Lower lobe of right lung (tissue), 2 donors: Measurements from ENCODE around the gene DEAF1. TPM values are rescaled to one million over a fixed set of nuclear protein-coding genes. Genes with fewer than 3 reads are reported as not detected.
A peak's percentile ranks its signal among the peaks of the same experiment; 100 is the strongest.

Experiments used
- ATAC-seq, 2 donors: fragments of 200-7000 bp; cut with Tn5 transposase; one replicate each; pipeline ENCODE4 v1.9.1; 2020 to 2022; ENCODE audit warnings: mild to moderate bottlenecking in 2 of 2, moderate library complexity in 2 of 2
- DNase-seq: peaks from one replicate; pipeline ENCODE4 v3.0.0-alpha.2; 2020
- H3K27ac ChIP-seq: fragments of 200-600 bp; one replicate; pipeline ENCODE4 v1.8.0; 2022
- H3K27me3 ChIP-seq: fragments of 200-600 bp; one replicate; pipeline ENCODE4 v1.8.0; 2022; ENCODE audit warnings: low read depth
- H3K36me3 ChIP-seq: fragments of 200-600 bp; one replicate; pipeline ENCODE4 v1.8.0; 2022; ENCODE audit warnings: mild to moderate bottlenecking
- H3K4me1 ChIP-seq: fragments of 200-600 bp; one replicate; pipeline ENCODE4 v1.8.0; 2022
- H3K4me3 ChIP-seq: fragments of 200-600 bp; one replicate; pipeline ENCODE4 v1.8.0; 2022; ENCODE audit warnings: mild to moderate bottlenecking
- H3K9me3 ChIP-seq: fragments of 200-600 bp; one replicate; pipeline ENCODE4 v1.8.0; 2022
- CTCF ChIP-seq: fragments of 200-600 bp; IDR thresholded peaks from one replicate; pipeline ENCODE4 v1.8.0; 2022; ENCODE audit warnings: antibody characterized with exemption, mild to moderate bottlenecking
- intact Hi-C: fragments of 100-400 bp; cut with DNase I; formaldehyde crosslinking; loops from one replicate; pipeline ENCODE4 v1.11.0; 2022
- total RNA-seq: library from RNA; stranded (reverse); fragmentation: NEBNext Ultra II Directional; extraction: Animal tissue kit (Norgen Biotek cat#: 25700); gene quantifications from one replicate; pipeline ENCODE4 v1.2.1, GENCODE V29; 2021
- donor health status: DM: no; HTN: yes; CAD: no; lungs with severe emphysema.

The DEAF1 gene
- total RNA-seq, 1 donor from 2014 or later: 32.0 TPM

- ATAC-seq: no peak
- H3K27me3 ChIP-seq: no peaks in the 10 kb centered on the region
- no peak for DNase-seq
- H3K36me3 ChIP-seq: peaks cover 100% of the 10 kb centered on the region
- intact Hi-C loops: no loop called here
- no peak overlapping the region for H3K27ac ChIP-seq
- no peak for TF ChIP-seq CTCF
- H3K4me1 ChIP-seq: peaks cover 3% of the 10 kb centered on the region
- no peak overlapping the region for H3K4me3 ChIP-seq
- H3K9me3 ChIP-seq: no peaks in the 10 kb centered on the region
Observed at GRCh38 chr11:607971-608659, 86.9 kb downstream of the DEAF1 start.

- Histone ChIP-seq H3K27ac (no peak overlapping the region), H3K27me3 (no peaks in the 10 kb centered on the region), H3K4me1 (no peaks in the 10 kb centered on the region), H3K4me3 (no peak overlapping the region), H3K36me3 (peaks cover 100% of the 10 kb centered on the region), H3K9me3 (no peaks in the 10 kb centered on the region)
- no peak for TF ChIP-seq CTCF
- ATAC-seq (no peak), DNase-seq (no peak)
- intact Hi-C loops: no loop called here
Observed at GRCh38 chr11:607020-607780, 87.8 kb downstream of the DEAF1 start.

- peak; percentile 79 for DNase-seq
- ATAC-seq: peak; percentile 82 to 85
- Histone ChIP-seq H3K4me1 (no peaks in the 10 kb centered on the region), H3K27ac (peak overlapping the region; percentile 41), H3K36me3 (peaks cover 100% of the 10 kb centered on the region), H3K9me3 (no peaks in the 10 kb centered on the region), H3K27me3 (no peaks in the 10 kb centered on the region), H3K4me3 (no peak overlapping the region)
- no peak for TF ChIP-seq CTCF
- intact Hi-C loops: no loop called here
Observed at GRCh38 chr11:606245-606644, 88.8 kb downstream of the DEAF1 start.

GRCh38 chr11:605286-606129 lies 89.5 kb downstream of the DEAF1 start:
- Histone ChIP-seq H3K27ac (peak overlapping the region; percentile 41), H3K9me3 (no peaks in the 10 kb centered on the region), H3K36me3 (peaks cover 100% of the 10 kb centered on the region), H3K27me3 (no peaks in the 10 kb centered on the region), H3K4me3 (no peak overlapping the region), H3K4me1 (no peaks in the 10 kb centered on the region)
- no peak for TF ChIP-seq CTCF
- DNase-seq: no peak
- no peak for ATAC-seq
- intact Hi-C loops: no loop called here

- no peak overlapping the region for H3K27ac ChIP-seq
- H3K27me3 ChIP-seq: no peaks in the 10 kb centered on the region
- no peaks in the 10 kb centered on the region for H3K4me1 ChIP-seq
- H3K4me3 ChIP-seq: no peak overlapping the region
- H3K9me3 ChIP-seq: no peaks in the 10 kb centered on the region
- H3K36me3 ChIP-seq: peaks cover 100% of the 10 kb centered on the region
- intact Hi-C loops: no loop called here
- no peak for TF ChIP-seq CTCF
- DNase-seq: no peak
- no peak for ATAC-seq
Observed at GRCh38 chr11:603154-603553, 91.9 kb downstream of the DEAF1 start.
